H1 (cell line): ENCODE measurements around the gene PTEN. TPM values are rescaled to one million over a fixed set of nuclear protein-coding genes. Genes with fewer than 3 reads are reported as not detected.

ENCODE experiments used
- CTCF ChIA-PET: fragments of 300-600 bp; sonication (Branson Sonifier 250); formaldehyde crosslinking; loops from one replicate; lab custom pipeline; 2021; ENCODE audit not compliant: partially characterized antibody; lab: Charles Lee
- POLR2A ChIA-PET: fragments of 300-600 bp; sonication (Branson Sonifier 250); formaldehyde crosslinking; loops from one replicate; lab custom pipeline; 2021; ENCODE audit warnings: inconsistent platforms; ENCODE audit not compliant: partially characterized antibody; lab: Charles Lee
- DNase-seq, 2 experiments: peaks; one replicate each; pipeline versions ENCODE4 v3.0.0 to v3.0.0-alpha.2; 2010 to 2022; ENCODE audit warnings: low spot score in 2 of 2, low read depth in 1 of 2, mixed read lengths in 1 of 2
- FAIRE-seq: peaks from 2 replicates; lab custom pipeline; 2011; peaks lifted over from hg19 to GRCh38; lab: Jason Lieb, UNC
- H2AFZ ChIP-seq: 2 replicates; pipeline ENCODE4 v1.8.1; 2012; ENCODE audit warnings: low read length, inconsistent platforms
- H2AK5ac ChIP-seq: 2 replicates; pipeline ENCODE4 v1.6.1; 2013; ENCODE audit warnings: low read depth, low read length
- H2BK120ac ChIP-seq: replicated peaks from 2 replicates; pipeline ENCODE3; 2013; ENCODE audit warnings: low read depth, low read length, inconsistent platforms
- H2BK12ac ChIP-seq: 2 replicates; pipeline ENCODE4 v1.6.1; 2013; ENCODE audit warnings: low read depth, low read length
- H2BK15ac ChIP-seq: 2 replicates; pipeline ENCODE4 v1.6.1; 2013; ENCODE audit warnings: low read length
- H2BK20ac ChIP-seq: 2 replicates; pipeline ENCODE4 v1.6.1; 2013; ENCODE audit warnings: low read length
- H2BK5ac ChIP-seq: 2 replicates; pipeline ENCODE4 v1.6.1; 2013; ENCODE audit warnings: low read depth, low read length
- H3K14ac ChIP-seq: 2 replicates; pipeline ENCODE4 v1.6.1; 2013; ENCODE audit warnings: inconsistent platforms; ENCODE audit not compliant: insufficient read length
- H3K18ac ChIP-seq: 2 replicates; pipeline ENCODE4 v1.6.1; 2013; ENCODE audit warnings: low read length; ENCODE audit errors: extremely low read depth
- H3K23ac ChIP-seq: 2 replicates; pipeline ENCODE4 v1.6.1; 2013; ENCODE audit warnings: inconsistent platforms; ENCODE audit not compliant: insufficient read length
- H3K23me2 ChIP-seq: 2 replicates; pipeline ENCODE4 v1.6.1; 2013; ENCODE audit warnings: low read depth, low read length
- H3K27ac ChIP-seq: 2 replicates; pipeline ENCODE4 v1.6.1; 2011; ENCODE audit warnings: low read depth, low read length, inconsistent platforms
- H3K27me3 ChIP-seq, 4 experiments: replicated peaks in 1 of 4; 1 replicate in 1 of 4; 2 replicates in 3 of 4; pipeline versions ENCODE4 v1.6.1 to v1.8.1; 2011 to 2013; ENCODE audit warnings: low read length in 3 of 4, mild to moderate bottlenecking in 3 of 4, inconsistent platforms in 2 of 4, mixed read lengths in 2 of 4, moderate library complexity in 1 of 4; ENCODE audit not compliant: control insufficient read depth in 3 of 4, insufficient read depth in 3 of 4; ENCODE audit errors: extremely low read depth in 1 of 4
- H3K36me3 ChIP-seq, 4 experiments: 2 replicates each; pipeline versions ENCODE4 v1.6.1 to v1.8.1; 2011 to 2013; ENCODE audit warnings: mild to moderate bottlenecking in 4 of 4, low read length in 3 of 4, moderate library complexity in 2 of 4, control low read depth in 1 of 4, inconsistent platforms in 1 of 4; ENCODE audit not compliant: insufficient read depth in 4 of 4, control insufficient read depth in 2 of 4
- H3K4ac ChIP-seq: replicated peaks from 2 replicates; pipeline ENCODE3; 2013; ENCODE audit warnings: low read length, low read depth, mixed read lengths, inconsistent platforms; ENCODE audit not compliant: insufficient read length
- H3K4me1 ChIP-seq, 4 experiments: replicated peaks in 1 of 4; 1 replicate in 1 of 4; 2 replicates in 3 of 4; pipeline versions ENCODE4 v1.6.1 to v1.8.1; 2011 to 2013; ENCODE audit warnings: low read length in 3 of 4, inconsistent platforms in 2 of 4, mixed read lengths in 1 of 4; ENCODE audit not compliant: insufficient read depth in 4 of 4, control insufficient read depth in 3 of 4
- H3K4me2 ChIP-seq, 2 experiments: 2 replicates each; pipeline versions ENCODE4 v1.6.1 to v1.8.1; 2011 to 2013; ENCODE audit warnings: low read depth in 2 of 2, low read length in 2 of 2, control low read depth in 1 of 2, inconsistent platforms in 1 of 2, mild to moderate bottlenecking in 1 of 2; ENCODE audit not compliant: insufficient read depth in 1 of 2
- H3K4me3 ChIP-seq, 4 experiments: fragments of 200-600, 300-600 bp in 1 of 4; sonication (generic), shearing (Covaris generic), sonication (Bioruptor Twin) in 1 of 4; 2 replicates each; pipeline versions ENCODE4 v1.5.1 to v1.8.1; 2011 to 2016; ENCODE audit warnings: low read length in 4 of 4, low read depth in 3 of 4, control low read depth in 2 of 4, inconsistent platforms in 2 of 4, mild to moderate bottlenecking in 2 of 4, mixed read lengths in 1 of 4, moderate library complexity in 1 of 4; ENCODE audit not compliant: insufficient read depth in 2 of 4; ENCODE audit errors: extremely low read depth in 1 of 4
- H3K56ac ChIP-seq: replicated peaks from 2 replicates; pipeline ENCODE3; 2013; ENCODE audit warnings: low read depth, mild to moderate bottlenecking, mixed read lengths, low read length, inconsistent platforms; ENCODE audit not compliant: insufficient read length
- H3K79me1 ChIP-seq: 2 replicates; pipeline ENCODE4 v1.6.1; 2013; ENCODE audit warnings: low read depth, low read length, control low read depth
- H3K79me2 ChIP-seq, 2 experiments: 2 replicates each; pipeline versions ENCODE4 v1.6.1 to v1.8.1; 2012 to 2013; ENCODE audit warnings: low read length in 2 of 2, mild to moderate bottlenecking in 2 of 2, inconsistent platforms in 1 of 2; ENCODE audit not compliant: insufficient read depth in 2 of 2, control insufficient read depth in 1 of 2
- H3K9ac ChIP-seq, 4 experiments: replicated peaks in 1 of 4; 1 replicate in 1 of 4; 2 replicates in 3 of 4; pipeline versions ENCODE4 v1.6.1 to v1.8.1; 2011 to 2013; ENCODE audit warnings: low read depth in 3 of 4, low read length in 3 of 4, control low read depth in 2 of 4, mild to moderate bottlenecking in 2 of 4, moderate library complexity in 2 of 4, inconsistent platforms in 1 of 4; ENCODE audit errors: extremely low read depth in 1 of 4
- H3K9me3 ChIP-seq, 2 experiments: 2 replicates each; pipeline versions ENCODE4 v1.6.1 to v1.8.1; 2012 to 2013; ENCODE audit warnings: mild to moderate bottlenecking in 2 of 2, moderate library complexity in 2 of 2, control low read depth in 1 of 2, inconsistent platforms in 1 of 2, low read depth in 1 of 2, low read length in 1 of 2, mixed read lengths in 1 of 2; ENCODE audit not compliant: insufficient read depth in 2 of 2
- H4K20me1 ChIP-seq, 2 experiments: replicated peaks in 1 of 2; 2 replicates each; pipeline versions ENCODE3 to v1.8.1; 2011 to 2013; ENCODE audit warnings: inconsistent platforms in 2 of 2, low read length in 2 of 2, mild to moderate bottlenecking in 1 of 2; ENCODE audit not compliant: insufficient read depth in 2 of 2, control insufficient read depth in 1 of 2
- H4K5ac ChIP-seq: 2 replicates; pipeline ENCODE4 v1.6.1; 2013; ENCODE audit warnings: low read length, low read depth, mixed read lengths, inconsistent platforms; ENCODE audit not compliant: insufficient read length
- H4K8ac ChIP-seq: 2 replicates; pipeline ENCODE4 v1.8.0; 2013; ENCODE audit warnings: mild to moderate bottlenecking, moderate library complexity, low read length, inconsistent platforms; ENCODE audit not compliant: insufficient read depth; ENCODE audit errors: extremely low read depth
- H4K91ac ChIP-seq: replicated peaks from 2 replicates; pipeline ENCODE3; 2013; ENCODE audit warnings: low read length, mixed read lengths, inconsistent platforms; ENCODE audit not compliant: insufficient read length
- ASH2L ChIP-seq: fragments of 200-600, 300-600 bp; sonication (generic); IDR thresholded peaks from one replicate; pipeline ENCODE4 v1.7.1; 2017; ENCODE audit warnings: low read length
- BCL11A ChIP-seq, 2 experiments: IDR thresholded peaks; one replicate each; pipeline ENCODE4 v1.6.1; 2011; ENCODE audit warnings: low read depth in 2 of 2, low read length in 2 of 2, mild to moderate bottlenecking in 2 of 2
- CREB1 ChIP-seq: IDR thresholded peaks from 2 replicates; pipeline ENCODE4 v1.6.1; 2012; ENCODE audit warnings: inconsistent platforms
- MAX ChIP-seq: IDR thresholded peaks from 2 replicates; pipeline ENCODE4 v1.6.1; 2012; ENCODE audit warnings: inconsistent platforms
- PHF8 ChIP-seq: fragments of 200-600 bp; sonication (generic); conservative IDR thresholded peaks from 2 replicates; pipeline ENCODE4 v1.7.1; 2012; ENCODE audit warnings: low read depth, mild to moderate bottlenecking, inconsistent platforms, low read length, moderate library complexity
- SP2 ChIP-seq: IDR thresholded peaks from 2 replicates; pipeline ENCODE4 v1.6.1; 2012; ENCODE audit warnings: mild to moderate bottlenecking, low read length, inconsistent platforms
- WGBS, 2 experiments: shearing (Covaris generic) in 1 of 2; methylation state at CpG; one replicate each; pipeline versions ENCODE4 v1.1.6 to v1.1.7; 2013 to 2015; ENCODE audit warnings: low lambda C conversion rate in 2 of 2, mixed read lengths in 2 of 2, inconsistent platforms in 1 of 2, low coverage in 1 of 2, missing lambda C conversion rate in 1 of 2; ENCODE audit not compliant: insufficient replicate concordance in 2 of 2, insufficient coverage in 1 of 2, insufficient read length in 1 of 2; ENCODE audit errors: extremely low coverage in 1 of 2, missing lambda C conversion rate in 1 of 2; 5-methylcytosine and 5-hydroxymethylcytosine counted together
- polyA plus RNA-seq, 7 experiments: library from polyadenylated mRNA; depleted of rRNA in 3 of 7; stranded (reverse) in 5 of 7; unstranded in 2 of 7; fragments of >200 nt in 5 of 7; fragments of 200-250 nt in 2 of 7; gene quantifications; 1 replicate in 5 of 7; 2 replicates in 1 of 7; 4 replicates in 1 of 7; pipeline versions ENCODE4 v1.2.1 to v1.2.3, GENCODE V29; 2011 to 2013; ENCODE audit warnings: missing spikeins in 2 of 7, mixed read lengths in 2 of 7
- total RNA-seq: library from RNA; stranded (reverse); fragmentation: NEBNext Ultra II Directional; extraction: Animal tissue kit (Norgen Biotek cat#: 25700); gene quantifications from 2 replicates; pipeline ENCODE4 v1.2.1, GENCODE V29; 2021

Gene PTEN
- total and polyA plus RNA-seq, 2 of the 8 experiments (the other 6 are each of a cell fraction or from before 2014, with no cell fraction given), result 6.3 to 48.7 TPM

GRCh38 chr10:87896216-87896615 lies 32.8 kb downstream of the PTEN start:
- H3K36me3 ChIP-seq, result peaks cover 0 to 12% (median 3%) of the 10 kb centered on the region in 4 experiments; a peak in 2 of 8 replicates
- no peak overlapping the region for H2BK15ac ChIP-seq
- H4K8ac ChIP-seq, result no peak overlapping the region
- H3K79me1 ChIP-seq, result no peaks in the 10 kb centered on the region
- H3K27me3 ChIP-seq, result no peaks in the 10 kb centered on the region
- ChIA-PET CTCF (interaction anchor here (1.4 kb wide), 1 partner anchor 217 kb away, joined by 4 read pairs; no protein-coding TSS in a partner anchor), POLR2A (interaction anchor here (0.9 kb wide), 1 partner anchor 51 kb away, joined by 3 read pairs; no protein-coding TSS in a partner anchor)
- no peak for DNase-seq
- H3K79me2 ChIP-seq, result peaks cover 0 to 69% of the 10 kb centered on the region in 2 experiments; a peak in 3 of 4 replicates
- H3K56ac ChIP-seq, result no peak overlapping the region
- no peak overlapping the region for H3K14ac ChIP-seq
- no peak overlapping the region for H2BK120ac ChIP-seq
- no peak overlapping the region for H3K4me3 ChIP-seq
- 91% methylated on average over 2 of the region's 2 CpGs; no CpG with 5 or more reads in 1 of the 2 experiments for WGBS, 2 experiments
- no peak overlapping the region for H3K23ac ChIP-seq
- H3K4ac ChIP-seq, result no peak overlapping the region
- TF ChIP-seq SP2, result no peak
- no peak for TF ChIP-seq CREB1
- no peak for TF ChIP-seq MAX
- TF ChIP-seq ASH2L, result no peak
- TF ChIP-seq PHF8, result no peak
- TF ChIP-seq BCL11A (IDR thresholded peaks at IDR 0.05; ENCODE audit: low read depth in 2 of 2, low read length in 2 of 2), result no peak
- H2BK12ac ChIP-seq, result no peak overlapping the region
- no peak overlapping the region for H4K91ac ChIP-seq
- no peak overlapping the region for H3K4me2 ChIP-seq
- peaks cover 0 to 2% of the 10 kb centered on the region in 2 experiments for H4K20me1 ChIP-seq
- no peak overlapping the region for H4K5ac ChIP-seq
- no peak overlapping the region for H3K9ac ChIP-seq
- no peaks in the 10 kb centered on the region for H3K4me1 ChIP-seq
- no peak for FAIRE-seq
- no peak overlapping the region for H2AK5ac ChIP-seq
- H3K23me2 ChIP-seq, result no peaks in the 10 kb centered on the region; the same call in 1 of the 2 replicates
- 0 out of 4 replicates have a peak, but pooled peaks cover 0 to 2% of the 10 kb centered on the region in 2 experiments for H3K9me3 ChIP-seq
- H2AFZ ChIP-seq, result no peak overlapping the region
- H3K18ac ChIP-seq, result no peak overlapping the region
- no peak overlapping the region for H3K27ac ChIP-seq
- no peak overlapping the region for H2BK5ac ChIP-seq
- no peak overlapping the region for H2BK20ac ChIP-seq
